CD4-positive, alpha-beta T cell treated with Interleukin-6 for 4 hours (primary cell): ENCODE measurements around the gene TBC1D7.

ENCODE experiments used
- DNase-seq: peaks from one replicate; pipeline ENCODE4 v3.0.0-alpha.2; 2020; ENCODE audit warnings: mixed read lengths

Gene TBC1D7

DNA sequence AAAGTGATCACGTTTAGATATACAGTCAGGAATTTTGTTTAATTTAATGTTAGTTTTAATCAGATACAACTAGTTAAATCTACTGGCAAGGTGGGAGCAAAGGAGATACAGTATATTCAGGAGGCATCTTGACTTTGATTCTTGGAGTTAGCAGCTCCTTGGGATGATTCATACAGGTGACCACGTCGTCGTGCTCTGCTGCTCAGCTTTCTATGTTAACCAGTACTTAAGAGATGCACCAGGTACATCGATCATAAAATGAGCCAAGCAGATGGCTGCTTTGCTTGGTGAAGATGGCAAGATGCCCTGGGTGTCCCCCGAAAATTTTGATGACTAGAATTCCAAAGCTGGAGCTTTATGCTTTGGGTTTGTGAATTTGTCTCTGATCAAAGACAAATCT lies 64.7 kb downstream of the TBC1D7 start:
- no peak for DNase-seq

DNA sequence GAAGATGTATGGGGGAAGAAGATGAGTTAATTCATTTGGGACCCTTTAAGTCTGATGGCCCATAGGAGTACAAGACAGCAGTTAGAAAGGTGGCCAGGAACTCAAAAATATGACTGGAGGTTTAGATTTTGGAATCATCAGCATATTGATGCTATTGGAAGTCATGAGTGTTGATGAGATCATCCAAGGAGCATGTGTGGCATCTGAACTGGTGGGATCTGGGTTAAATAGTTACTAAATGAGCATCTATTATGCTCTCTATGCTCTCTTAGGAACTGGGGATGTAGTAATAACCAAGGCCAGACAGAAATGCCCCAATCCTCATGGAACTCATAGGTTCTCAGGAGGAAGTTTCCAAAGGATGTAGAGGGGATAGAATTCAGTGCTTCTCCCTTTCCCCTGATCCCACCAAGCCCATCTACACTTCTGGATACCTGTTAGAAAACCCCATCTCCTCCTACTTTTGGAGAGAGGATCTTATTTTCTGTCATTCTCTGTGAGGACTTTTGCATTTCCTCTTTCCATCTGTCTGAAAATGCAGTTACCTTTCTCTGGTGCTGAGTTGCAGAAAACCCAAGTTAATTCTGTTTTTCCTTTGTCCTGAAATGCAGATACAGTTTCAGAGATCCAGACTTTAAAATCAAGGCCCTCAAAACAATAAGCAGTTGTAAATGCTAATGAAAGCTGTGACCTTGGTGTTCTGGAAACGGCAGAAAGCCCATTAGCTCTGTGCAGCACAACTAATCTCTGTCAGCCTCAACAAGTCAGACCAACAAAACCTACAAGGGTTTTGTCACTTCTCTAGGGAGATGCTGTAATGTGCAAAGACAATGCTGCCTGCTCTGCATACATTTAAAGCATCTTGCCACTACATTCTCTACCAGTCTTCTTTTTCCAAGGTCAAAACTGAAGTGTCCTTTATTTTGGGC lies 65.8 kb downstream of the TBC1D7 start:
- DNase-seq, result no peak

DNA sequence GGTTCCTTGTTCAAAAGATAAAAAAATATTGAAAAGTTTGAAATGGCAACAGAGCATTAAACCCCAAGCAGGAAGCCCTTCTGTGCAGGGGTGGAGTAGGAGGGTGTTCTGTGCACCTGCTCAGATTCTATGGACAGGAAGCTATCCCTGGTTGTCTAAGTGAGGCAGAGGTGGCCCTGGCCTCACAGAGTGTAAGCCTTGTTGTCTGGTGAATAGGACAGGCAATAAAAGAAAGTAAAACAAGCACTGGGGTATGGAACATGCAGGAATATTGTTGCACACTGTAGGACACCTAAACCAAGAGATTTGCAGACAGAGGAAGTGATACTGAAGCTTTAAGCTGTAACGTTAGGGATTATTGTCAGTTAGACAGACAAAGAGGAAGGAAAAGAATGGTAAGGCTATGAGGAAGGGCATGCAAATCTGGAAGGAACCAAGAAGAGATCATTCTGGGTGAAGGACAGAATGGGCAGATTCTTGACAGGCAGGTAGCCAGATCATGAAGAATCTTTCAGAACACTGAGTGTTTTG lies 66.8 kb downstream of the TBC1D7 start:
- no peak for DNase-seq

DNA sequence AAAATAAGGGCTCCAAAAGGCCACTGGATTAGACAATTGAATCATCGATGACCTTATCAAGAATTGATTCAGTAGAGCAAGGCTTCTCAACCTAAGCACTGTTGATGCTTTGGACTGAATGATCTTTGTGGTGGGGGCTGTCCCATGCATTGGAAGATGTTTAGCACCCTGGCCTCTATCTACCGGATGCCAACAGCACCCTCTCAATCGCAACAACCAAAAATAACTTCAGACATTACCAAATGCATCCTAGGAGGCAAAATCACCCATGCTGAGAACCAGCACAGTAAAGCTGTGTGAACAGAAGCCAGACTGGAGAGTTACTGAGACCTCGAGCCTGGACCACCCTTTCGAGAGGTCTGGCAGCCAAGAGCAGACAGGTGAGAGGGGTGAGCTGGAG lies 67.5 kb downstream of the TBC1D7 start:
- DNase-seq, result no peak

DNA sequence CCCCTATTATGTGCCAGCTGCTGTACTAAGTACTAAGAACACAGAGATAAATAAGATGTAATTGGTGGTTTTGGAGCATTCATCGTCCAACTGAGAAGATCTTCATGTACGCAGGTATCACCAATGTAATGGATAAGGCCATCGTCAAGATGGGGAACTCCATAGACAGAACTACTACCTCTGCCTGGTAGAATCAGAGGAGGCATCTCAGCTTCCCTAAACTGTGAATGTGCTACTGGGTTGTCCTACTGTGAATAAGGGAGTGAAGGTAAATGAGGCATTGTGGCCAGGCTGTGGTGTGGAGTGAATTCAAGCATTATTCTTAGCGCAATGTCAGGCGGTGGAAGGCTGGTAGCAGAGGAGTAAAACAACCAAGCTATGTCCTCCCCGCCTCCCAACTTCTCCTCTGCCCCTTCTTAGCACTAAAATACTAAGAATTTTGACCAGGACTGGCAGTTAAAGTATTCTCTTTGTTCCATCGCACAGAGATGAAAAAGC lies 68.2 kb downstream of the TBC1D7 start:
- no peak for DNase-seq

DNA sequence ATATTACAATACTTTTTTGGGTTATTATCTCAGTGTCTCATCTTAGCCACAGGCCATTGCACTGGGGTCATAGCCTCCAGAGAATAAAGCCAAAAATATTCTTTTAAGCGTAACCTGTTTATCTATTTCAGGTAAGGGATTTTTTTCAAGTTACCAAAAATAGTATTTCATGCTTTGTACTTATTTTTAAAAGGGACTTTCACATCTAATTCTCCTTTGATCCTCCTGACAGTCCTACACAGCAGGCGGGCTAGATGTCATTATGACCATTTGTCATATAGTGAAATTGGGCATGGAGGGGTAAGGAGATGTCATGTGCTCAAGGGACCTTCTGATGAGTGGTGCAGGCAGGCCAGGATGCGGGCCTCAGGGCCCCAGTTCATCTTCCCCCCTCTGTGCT lies 68.9 kb downstream of the TBC1D7 start:
- no peak for DNase-seq

DNA sequence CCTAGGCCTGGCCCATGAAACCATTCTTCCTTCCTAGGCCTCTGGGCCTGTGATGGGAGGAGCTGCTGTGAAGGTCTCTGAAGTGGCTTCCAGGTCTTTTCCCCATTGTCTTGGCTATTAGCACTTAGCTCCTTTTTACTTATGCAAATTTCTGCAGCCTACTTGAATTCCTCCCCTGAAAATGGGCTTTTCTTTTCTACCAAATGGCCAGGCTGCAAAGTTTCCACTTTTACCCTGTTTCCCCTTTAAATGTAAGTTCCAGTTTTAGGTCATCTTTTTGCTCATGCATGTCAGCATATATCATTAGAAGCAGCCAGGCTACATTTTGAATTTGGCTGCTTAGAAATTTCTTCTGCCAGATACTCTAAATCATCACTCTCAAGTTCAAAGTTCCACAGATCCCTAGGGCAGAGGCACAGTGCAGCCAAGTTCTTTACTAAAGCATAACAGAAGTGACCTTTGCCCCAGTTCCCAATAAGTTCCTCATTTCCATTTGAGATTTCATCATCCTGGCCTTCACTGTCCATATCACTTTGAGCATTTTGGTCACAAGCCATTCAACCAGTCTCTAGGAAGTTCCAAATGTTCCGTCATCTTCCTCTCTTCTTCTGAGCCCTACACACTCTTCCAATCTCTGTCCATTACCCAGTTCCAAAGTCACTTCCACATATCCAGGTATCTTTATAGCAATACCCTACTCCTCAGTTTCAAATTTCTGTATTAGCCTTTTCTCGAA lies 71.9 kb downstream of the TBC1D7 start:
- DNase-seq, result no peak
